ENCODE data around the gene DUSP5.

DNA sequence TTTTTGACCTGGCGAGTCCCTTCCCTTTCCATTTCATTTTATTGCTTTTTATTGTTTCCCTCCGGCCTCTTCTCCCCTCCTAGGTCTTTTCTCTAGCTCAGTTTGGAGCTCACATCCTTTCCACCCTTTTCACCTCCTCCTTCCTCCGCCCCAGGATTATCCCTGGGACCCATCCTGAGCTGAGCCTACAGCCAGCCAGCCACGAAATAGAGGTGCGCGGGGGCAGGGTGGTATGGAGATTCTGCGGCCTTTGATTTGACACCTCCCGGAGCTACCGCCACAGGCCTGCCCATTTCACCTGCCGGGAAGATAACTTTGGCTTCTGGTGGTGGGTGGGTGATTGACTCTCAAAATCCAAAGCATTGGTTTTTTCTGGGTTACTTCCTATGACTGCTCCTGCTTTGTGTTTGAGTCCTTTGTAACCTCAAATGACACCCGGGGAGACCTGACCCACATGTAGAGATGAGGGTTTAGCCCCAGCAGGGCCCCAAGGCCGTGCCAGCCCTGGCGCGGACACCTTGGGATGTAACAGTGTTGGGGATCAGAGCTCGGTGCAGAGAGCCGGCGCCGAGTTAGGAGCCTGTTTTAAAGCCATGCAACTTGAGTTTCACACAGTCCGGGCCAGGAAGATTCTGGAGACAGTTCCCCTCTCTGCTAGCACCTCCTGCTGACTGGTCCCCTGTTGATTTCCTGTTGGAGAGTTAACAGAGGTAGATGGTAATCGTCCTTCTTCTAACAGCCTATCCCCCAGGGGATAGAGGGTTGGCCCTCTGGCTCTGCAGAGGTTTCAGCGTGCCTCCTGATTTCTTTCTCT is 1.5 kb downstream of the DUSP5 start:
- TF ChIP-seq, protein P1, sequence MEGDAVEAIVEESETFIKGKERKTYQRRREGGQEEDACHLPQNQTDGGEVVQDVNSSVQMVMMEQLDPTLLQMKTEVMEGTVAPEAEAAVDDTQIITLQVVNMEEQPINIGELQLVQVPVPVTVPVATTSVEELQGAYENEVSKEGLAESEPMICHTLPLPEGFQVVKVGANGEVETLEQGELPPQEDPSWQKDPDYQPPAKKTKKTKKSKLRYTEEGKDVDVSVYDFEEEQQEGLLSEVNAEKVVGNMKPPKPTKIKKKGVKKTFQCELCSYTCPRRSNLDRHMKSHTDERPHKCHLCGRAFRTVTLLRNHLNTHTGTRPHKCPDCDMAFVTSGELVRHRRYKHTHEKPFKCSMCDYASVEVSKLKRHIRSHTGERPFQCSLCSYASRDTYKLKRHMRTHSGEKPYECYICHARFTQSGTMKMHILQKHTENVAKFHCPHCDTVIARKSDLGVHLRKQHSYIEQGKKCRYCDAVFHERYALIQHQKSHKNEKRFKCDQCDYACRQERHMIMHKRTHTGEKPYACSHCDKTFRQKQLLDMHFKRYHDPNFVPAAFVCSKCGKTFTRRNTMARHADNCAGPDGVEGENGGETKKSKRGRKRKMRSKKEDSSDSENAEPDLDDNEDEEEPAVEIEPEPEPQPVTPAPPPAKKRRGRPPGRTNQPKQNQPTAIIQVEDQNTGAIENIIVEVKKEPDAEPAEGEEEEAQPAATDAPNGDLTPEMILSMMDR (IDR thresholded peaks at IDR 0.05) = no peak
- no peak for TF ChIP-seq EP300 (IDR thresholded peaks at IDR 0.05; ENCODE audit: low read depth)
- no peak for TF ChIP-seq POLR2A (IDR thresholded peaks at IDR 0.05)
- TF ChIP-seq POLR2AphosphoS5 (IDR thresholded peaks at IDR 0.05) = no peak

Measured in transverse colon (tissue), 4 donors.